Heart right ventricle (tissue), 16 donors: ENCODE results near the gene STAT5B. TPM values are rescaled to one million over a fixed set of nuclear protein-coding genes. Genes with fewer than 3 reads are reported as not detected.
"Not testable (repeated sequence)": the region's sequence is repeated elsewhere in the genome, so short reads cannot be mapped to it uniquely, and the experiment has no call there.

Experiments used
- ATAC-seq, 8 donors: fragments of 200-7000 bp; cut with Tn5 transposase; one replicate each; pipeline ENCODE4 v1.9.1; 2020; ENCODE audit warnings: mild to moderate bottlenecking in 8 of 8, moderate library complexity in 8 of 8, moderate number of reproducible peaks in 1 of 8
- DNase-seq, 2 donors: peaks; one replicate each; pipeline ENCODE4 v3.0.0-alpha.2; 2020
- H3K27ac ChIP-seq, 10 donors: fragments of 200-600 bp; sonication (generic) in 2 of 10; one replicate each; pipeline versions ENCODE4 v1.5.0 to v1.8.0; 2020 to 2022; ENCODE audit warnings: mild to moderate bottlenecking in 3 of 10
- H3K27me3 ChIP-seq, 7 donors: fragments of 200-600 bp; one replicate each; pipeline ENCODE4 v1.8.0; 2021 to 2022; ENCODE audit warnings: mild to moderate bottlenecking in 2 of 7
- H3K36me3 ChIP-seq, 9 donors: fragments of 200-600 bp; sonication (generic) in 1 of 9; one replicate each; pipeline versions ENCODE4 v1.5.0 to v1.8.0; 2020 to 2022; ENCODE audit warnings: mild to moderate bottlenecking in 2 of 9
- H3K4me1 ChIP-seq, 9 donors: fragments of 200-600 bp; sonication (generic) in 1 of 9; one replicate each; pipeline versions ENCODE4 v1.5.0 to v1.8.0; 2020 to 2022; ENCODE audit warnings: mild to moderate bottlenecking in 4 of 9
- H3K4me3 ChIP-seq, 10 donors: fragments of 200-600 bp; sonication (generic) in 2 of 10; one replicate each; pipeline versions ENCODE4 v1.5.0 to v1.8.0; 2020 to 2022; ENCODE audit warnings: mild to moderate bottlenecking in 7 of 10, moderate library complexity in 2 of 10
- H3K9me3 ChIP-seq, 11 donors: fragments of 200-600 bp in 10 of 11; sonication (generic) in 2 of 11; one replicate each; pipeline versions ENCODE4 v1.5.0 to v1.8.0; 2013 to 2022; ENCODE audit warnings: mild to moderate bottlenecking in 2 of 11, control low read depth in 1 of 11, moderate library complexity in 1 of 11
- whole genome bisulfite sequencing, 2 donors: extraction: QIAGEN DNeasy Blood & Tissue Kit; methylation state at CpG; one replicate each; pipeline ENCODE4 v1.1.7; 2013; ENCODE audit warnings: inconsistent platforms in 1 of 2; 5-methylcytosine and 5-hydroxymethylcytosine counted together
- intact Hi-C, 10 donors: fragments of 100-400 bp; cut with DNase I; formaldehyde crosslinking; loops; one replicate each; pipeline versions ENCODE4 v1.11.1 to v1.14.2; 2022
- polyA plus RNA-seq, 2 donors: library from polyadenylated mRNA; stranded (reverse); fragments of 200-250 nt; gene quantifications; one replicate each; pipeline ENCODE4 v1.2.3, GENCODE V29; 2013
- total RNA-seq, 10 donors: library from RNA; stranded (reverse); fragmentation: NEBNext Ultra II Directional in 3 of 10; extraction: Animal tissue kit (Norgen Biotek cat#: 25700) in 3 of 10; gene quantifications; one replicate each; pipeline versions ENCODE4 v1.2.1 to v1.2.4, GENCODE V29; 2021 to 2023
- TF ChIP-seq, protein P1 (sequence below), 9 donors: fragments of 200-600 bp; sonication (generic) in 2 of 9; IDR thresholded peaks; one replicate each; pipeline versions ENCODE4 v1.5.0 to v1.8.0; 2021 to 2022; ENCODE audit warnings: antibody characterized with exemption in 9 of 9, mild to moderate bottlenecking in 5 of 9, moderate library complexity in 1 of 9
- donor health status: Arrhythmogenic right ventricular cardiomyopathy.
- donor health status: ischemic (EF 13 %, LVEDD 7.1; RV severe dilation, severe dysfunction).
- donor health status: healthy with polysubstance abuse.
- donor health status: DM: no; HTN: yes; CAD: no.
- donor health status: DM: no; HTN: no; CAD: no.
- donor health status: ischemic (EF 25% LVEDD 6.9; RV normal size, moderate dysfunction).
- donor health status: ischemic (EF 25% LVEDD 5.7; RV mildly dilated, moderate dysfunction).
- donor health status: healthy.
- donor health status: DM: yes; HTN: yes; CAD: no.
- donor health status: Ischemic cardiomyopathy.
- donor health status: ischemic (EF 35%, LVEDD 5.7; RV mildly dilated, moderate dysfunction).
- donor health status: nonischemic (EF 11% LVEDD 7.7; RV severe dilation, severe dysfunction).
- donor health status: DM: yes; HTN: yes; CAD: no.
- donor health status: PGD.
- donor health status: ischemic (EF 29% LVEDD 5.4; RV normal size, mild dysfunction).
- donor health status: nonischemic (EF 23%, LVEDD 6.1; RV moderate dilation, normal function).

Gene STAT5B
- total and polyA plus RNA-seq, 12 donors: 14.4 to 34.7 (median 30.1) TPM

DNA sequence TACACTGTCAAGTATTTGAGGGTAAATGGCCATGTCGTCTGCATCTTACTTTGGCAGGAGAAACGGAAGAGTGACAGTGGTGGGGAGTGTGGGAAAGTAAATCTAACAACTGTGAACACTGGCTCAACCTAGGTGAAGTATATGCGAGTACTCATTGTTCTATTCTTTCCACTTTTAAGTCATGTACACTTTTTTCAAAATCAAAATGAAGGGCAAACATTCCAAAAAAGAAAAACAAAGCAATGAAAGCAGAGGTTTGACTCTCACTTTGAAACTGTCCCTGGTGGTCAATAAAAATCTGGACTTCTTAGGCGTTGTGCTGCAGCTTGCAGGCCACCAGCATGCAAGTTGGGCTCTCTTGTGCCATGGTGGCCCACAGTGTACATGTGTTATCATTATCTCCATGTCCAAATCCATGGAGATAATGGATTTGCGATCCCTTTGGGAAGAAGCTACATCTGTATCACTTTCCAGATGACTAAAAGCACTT, 32.7 kb downstream of the STAT5B start:
- Histone ChIP-seq H3K9me3 (no peaks in the 10 kb centered on the region), H3K27ac (no peak overlapping the region), H3K27me3 (no peaks in the 10 kb centered on the region), H3K4me1 (peaks cover 0 to 35% (median 17%) of the 10 kb centered on the region in 9 donors), H3K4me3 (no peak overlapping the region), H3K36me3 (no peaks in the 10 kb centered on the region)
- ATAC-seq (no peak), DNase-seq (no peak)
- intact Hi-C loops: no loop called here
- WGBS, 2 donors: 76 to 80% methylated on average over 5 of the region's 5 CpGs
- TF ChIP-seq, protein P1, sequence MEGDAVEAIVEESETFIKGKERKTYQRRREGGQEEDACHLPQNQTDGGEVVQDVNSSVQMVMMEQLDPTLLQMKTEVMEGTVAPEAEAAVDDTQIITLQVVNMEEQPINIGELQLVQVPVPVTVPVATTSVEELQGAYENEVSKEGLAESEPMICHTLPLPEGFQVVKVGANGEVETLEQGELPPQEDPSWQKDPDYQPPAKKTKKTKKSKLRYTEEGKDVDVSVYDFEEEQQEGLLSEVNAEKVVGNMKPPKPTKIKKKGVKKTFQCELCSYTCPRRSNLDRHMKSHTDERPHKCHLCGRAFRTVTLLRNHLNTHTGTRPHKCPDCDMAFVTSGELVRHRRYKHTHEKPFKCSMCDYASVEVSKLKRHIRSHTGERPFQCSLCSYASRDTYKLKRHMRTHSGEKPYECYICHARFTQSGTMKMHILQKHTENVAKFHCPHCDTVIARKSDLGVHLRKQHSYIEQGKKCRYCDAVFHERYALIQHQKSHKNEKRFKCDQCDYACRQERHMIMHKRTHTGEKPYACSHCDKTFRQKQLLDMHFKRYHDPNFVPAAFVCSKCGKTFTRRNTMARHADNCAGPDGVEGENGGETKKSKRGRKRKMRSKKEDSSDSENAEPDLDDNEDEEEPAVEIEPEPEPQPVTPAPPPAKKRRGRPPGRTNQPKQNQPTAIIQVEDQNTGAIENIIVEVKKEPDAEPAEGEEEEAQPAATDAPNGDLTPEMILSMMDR (IDR thresholded peaks at IDR 0.05): no peak

DNA sequence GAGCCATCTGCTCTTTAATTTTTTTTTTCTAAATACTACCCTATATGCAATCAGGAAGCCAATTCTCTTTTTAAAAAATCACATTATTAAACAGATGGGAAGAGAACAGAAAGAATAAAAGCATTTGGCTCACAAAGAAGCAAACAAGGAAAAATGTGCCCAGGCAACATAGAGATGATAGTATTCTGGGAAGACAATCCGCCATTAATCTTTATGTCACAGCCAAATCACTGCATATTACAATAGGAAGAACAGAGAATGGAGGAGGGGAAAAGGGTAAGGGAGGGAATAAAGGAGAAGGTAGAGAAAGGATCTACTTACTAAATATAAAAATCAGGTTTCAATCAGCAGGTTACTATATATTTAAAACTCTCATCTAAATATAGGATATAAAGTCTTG, 34.3 kb downstream of the STAT5B start:
- DNase-seq: no peak
- Histone ChIP-seq H3K4me3 (no peak overlapping the region), H3K36me3 (no peaks in the 10 kb centered on the region), H3K4me1 (peaks cover 0 to 25% (median 4%) of the 10 kb centered on the region in 9 donors), H3K27me3 (no peaks in the 10 kb centered on the region), H3K9me3 (no peaks in the 10 kb centered on the region), H3K27ac (no peak overlapping the region)
- TF ChIP-seq, protein P1 (IDR thresholded peaks at IDR 0.05): no peak
- ATAC-seq: no peak
- intact Hi-C loops: no loop called here
- 93 to 100% methylated on average over 1 of the region's 1 CpG for whole genome bisulfite sequencing, 2 donors

DNA sequence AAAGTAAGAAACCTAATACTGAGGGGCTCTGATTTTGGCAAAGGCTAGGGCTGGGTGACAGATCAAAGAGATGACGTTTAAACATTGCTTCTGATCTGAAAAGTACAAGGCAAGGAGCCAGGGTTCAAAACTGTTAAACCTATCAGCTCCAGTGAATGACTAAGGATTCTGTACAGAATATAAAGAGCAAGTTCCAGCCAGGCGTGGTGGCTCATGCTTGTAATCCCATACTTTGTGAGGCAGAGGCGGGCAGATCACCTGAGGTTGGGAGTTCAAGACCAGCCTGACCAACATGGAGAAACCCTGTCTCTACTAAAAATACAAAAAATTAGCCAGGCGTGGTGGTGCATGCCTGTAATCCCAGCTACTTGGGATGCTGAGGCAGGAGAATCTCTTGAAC, 35.3 kb downstream of the STAT5B start:
- ATAC-seq, H3K4me3 ChIP-seq, H3K27me3 ChIP-seq, H3K9me3 ChIP-seq, H3K27ac ChIP-seq, intact Hi-C loops, DNase-seq, H3K36me3 ChIP-seq: not testable (repeated sequence)
- H3K4me1 ChIP-seq: peaks cover 0 to 14% (median 0%) of the 10 kb centered on the region in 9 donors
- 79 to 80% methylated on average over 4 of the region's 4 CpGs for WGBS, 2 donors

DNA sequence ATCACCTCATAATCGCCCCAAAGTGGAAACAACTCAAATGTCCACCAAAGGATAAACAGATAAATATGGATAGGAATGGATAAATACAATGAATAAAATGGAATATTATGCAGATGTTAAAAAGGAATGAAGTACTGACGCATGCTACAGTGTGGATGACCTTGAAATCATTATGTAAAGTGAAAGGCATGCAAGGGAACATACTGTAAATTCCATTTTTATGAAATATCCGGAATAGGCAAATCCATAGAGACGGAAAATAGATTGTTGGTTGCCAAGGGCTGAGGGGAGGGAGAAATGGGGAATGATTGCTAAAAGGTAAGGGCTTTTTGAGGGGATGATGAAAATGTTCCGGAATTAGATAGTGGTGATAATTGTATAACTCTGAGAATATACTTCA, 36.0 kb downstream of the STAT5B start:
- TF ChIP-seq, protein P1 (IDR thresholded peaks at IDR 0.05): no peak
- Histone ChIP-seq H3K9me3 (no peaks in the 10 kb centered on the region), H3K4me1 (peaks cover 0 to 13% (median 0%) of the 10 kb centered on the region in 9 donors), H3K4me3 (no peak overlapping the region), H3K36me3 (no peaks in the 10 kb centered on the region), H3K27ac (no peak overlapping the region), H3K27me3 (no peaks in the 10 kb centered on the region)
- intact Hi-C loops: no loop called here
- DNase-seq (no peak), ATAC-seq (no peak)
- WGBS, 2 donors: 69 to 86% methylated on average over 5 of the region's 5 CpGs

DNA sequence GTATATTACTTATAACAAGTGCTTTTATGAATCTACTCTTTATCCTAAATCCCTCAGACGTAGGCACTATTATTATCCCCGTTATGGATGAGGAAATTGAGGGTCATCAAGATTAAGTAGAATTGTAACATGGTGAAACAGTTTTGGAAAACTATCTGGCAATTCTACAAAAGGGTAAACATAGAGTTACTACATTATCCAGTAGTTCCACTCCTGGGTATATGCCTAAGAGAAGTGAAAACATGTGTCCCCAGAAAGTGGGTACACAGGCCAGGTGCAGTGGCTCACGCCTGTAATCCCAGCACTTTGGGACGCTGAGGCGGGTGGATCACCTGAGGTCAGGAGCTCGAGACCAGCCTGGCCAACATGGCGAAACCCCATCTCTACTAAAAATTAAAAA, 36.6 kb downstream of the STAT5B start:
- H3K27ac ChIP-seq, H3K36me3 ChIP-seq, H3K4me3 ChIP-seq, intact Hi-C loops, ATAC-seq, H3K9me3 ChIP-seq, DNase-seq, H3K27me3 ChIP-seq: not testable (repeated sequence)
- 92 to 93% methylated on average over 7 of the region's 7 CpGs for WGBS, 2 donors
- H3K4me1 ChIP-seq: peaks cover 0 to 15% (median 5%) of the 10 kb centered on the region in 9 donors
